ENCODE data around the gene GPR42.

The GPR42 gene

GRCh38 chr19:35421362-35421761 lies 50.5 kb downstream of the GPR42 start:
- TF ChIP-seq FOXM1 (IDR thresholded peaks at IDR 0.05; ENCODE audit: borderline replicate concordance, low read depth) (no peak), EGR1 (IDR thresholded peaks at IDR 0.05) (no peak), CREB1 (IDR thresholded peaks at IDR 0.05; ENCODE audit: low read depth) (no peak), REST (IDR thresholded peaks at IDR 0.05; ENCODE audit: low read depth) (no peak), ZBTB7A (IDR thresholded peaks at IDR 0.05; ENCODE audit: low read depth) (no peak), RAD21 (IDR thresholded peaks at IDR 0.05; ENCODE audit: low read depth) (no peak), MAX (IDR thresholded peaks at IDR 0.05) (no peak), TEAD4 (IDR thresholded peaks at IDR 0.05) (no peak), NFIC (IDR thresholded peaks at IDR 0.05) (no peak), TAF1 (IDR thresholded peaks at IDR 0.05; ENCODE audit: low read depth) (no peak)
- TF ChIP-seq, protein P1, sequence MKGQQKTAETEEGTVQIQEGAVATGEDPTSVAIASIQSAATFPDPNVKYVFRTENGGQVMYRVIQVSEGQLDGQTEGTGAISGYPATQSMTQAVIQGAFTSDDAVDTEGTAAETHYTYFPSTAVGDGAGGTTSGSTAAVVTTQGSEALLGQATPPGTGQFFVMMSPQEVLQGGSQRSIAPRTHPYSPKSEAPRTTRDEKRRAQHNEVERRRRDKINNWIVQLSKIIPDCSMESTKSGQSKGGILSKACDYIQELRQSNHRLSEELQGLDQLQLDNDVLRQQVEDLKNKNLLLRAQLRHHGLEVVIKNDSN (IDR thresholded peaks at IDR 0.05) = no peak

Data from Ishikawa (cell line).